ENCODE data around the gene RABGAP1L.

- TF ChIP-seq JUND (IDR thresholded peaks at IDR 0.05) (no peak), RAD21 (IDR thresholded peaks at IDR 0.05) (no peak), HNF4A (conservative IDR thresholded peaks at IDR 0.05) (no peak), TAF1 (conservative IDR thresholded peaks at IDR 0.05) (no peak)
- TF ChIP-seq, protein P1, sequence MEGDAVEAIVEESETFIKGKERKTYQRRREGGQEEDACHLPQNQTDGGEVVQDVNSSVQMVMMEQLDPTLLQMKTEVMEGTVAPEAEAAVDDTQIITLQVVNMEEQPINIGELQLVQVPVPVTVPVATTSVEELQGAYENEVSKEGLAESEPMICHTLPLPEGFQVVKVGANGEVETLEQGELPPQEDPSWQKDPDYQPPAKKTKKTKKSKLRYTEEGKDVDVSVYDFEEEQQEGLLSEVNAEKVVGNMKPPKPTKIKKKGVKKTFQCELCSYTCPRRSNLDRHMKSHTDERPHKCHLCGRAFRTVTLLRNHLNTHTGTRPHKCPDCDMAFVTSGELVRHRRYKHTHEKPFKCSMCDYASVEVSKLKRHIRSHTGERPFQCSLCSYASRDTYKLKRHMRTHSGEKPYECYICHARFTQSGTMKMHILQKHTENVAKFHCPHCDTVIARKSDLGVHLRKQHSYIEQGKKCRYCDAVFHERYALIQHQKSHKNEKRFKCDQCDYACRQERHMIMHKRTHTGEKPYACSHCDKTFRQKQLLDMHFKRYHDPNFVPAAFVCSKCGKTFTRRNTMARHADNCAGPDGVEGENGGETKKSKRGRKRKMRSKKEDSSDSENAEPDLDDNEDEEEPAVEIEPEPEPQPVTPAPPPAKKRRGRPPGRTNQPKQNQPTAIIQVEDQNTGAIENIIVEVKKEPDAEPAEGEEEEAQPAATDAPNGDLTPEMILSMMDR (IDR thresholded peaks at IDR 0.05; ENCODE audit: low read depth, low read length, missing input control): no peak
- TF ChIP-seq, protein P2, sequence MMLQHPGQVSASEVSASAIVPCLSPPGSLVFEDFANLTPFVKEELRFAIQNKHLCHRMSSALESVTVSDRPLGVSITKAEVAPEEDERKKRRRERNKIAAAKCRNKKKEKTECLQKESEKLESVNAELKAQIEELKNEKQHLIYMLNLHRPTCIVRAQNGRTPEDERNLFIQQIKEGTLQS (IDR thresholded peaks at IDR 0.05): no peak
- TF ChIP-seq, protein P3, sequence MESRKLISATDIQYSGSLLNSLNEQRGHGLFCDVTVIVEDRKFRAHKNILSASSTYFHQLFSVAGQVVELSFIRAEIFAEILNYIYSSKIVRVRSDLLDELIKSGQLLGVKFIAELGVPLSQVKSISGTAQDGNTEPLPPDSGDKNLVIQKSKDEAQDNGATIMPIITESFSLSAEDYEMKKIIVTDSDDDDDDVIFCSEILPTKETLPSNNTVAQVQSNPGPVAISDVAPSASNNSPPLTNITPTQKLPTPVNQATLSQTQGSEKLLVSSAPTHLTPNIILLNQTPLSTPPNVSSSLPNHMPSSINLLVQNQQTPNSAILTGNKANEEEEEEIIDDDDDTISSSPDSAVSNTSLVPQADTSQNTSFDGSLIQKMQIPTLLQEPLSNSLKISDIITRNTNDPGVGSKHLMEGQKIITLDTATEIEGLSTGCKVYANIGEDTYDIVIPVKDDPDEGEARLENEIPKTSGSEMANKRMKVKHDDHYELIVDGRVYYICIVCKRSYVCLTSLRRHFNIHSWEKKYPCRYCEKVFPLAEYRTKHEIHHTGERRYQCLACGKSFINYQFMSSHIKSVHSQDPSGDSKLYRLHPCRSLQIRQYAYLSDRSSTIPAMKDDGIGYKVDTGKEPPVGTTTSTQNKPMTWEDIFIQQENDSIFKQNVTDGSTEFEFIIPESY (IDR thresholded peaks at IDR 0.05): no peak
- TF ChIP-seq, protein P4, sequence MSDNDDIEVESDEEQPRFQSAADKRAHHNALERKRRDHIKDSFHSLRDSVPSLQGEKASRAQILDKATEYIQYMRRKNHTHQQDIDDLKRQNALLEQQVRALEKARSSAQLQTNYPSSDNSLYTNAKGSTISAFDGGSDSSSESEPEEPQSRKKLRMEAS (IDR thresholded peaks at IDR 0.05): no peak
These were observed 832.2 kb downstream of the RABGAP1L start for GRCh38 chr1:174991473-174991872.

Measured in liver (tissue), 3 donors.